Right lobe of liver (tissue), 4 donors: ENCODE results near the gene COX6B2.

ENCODE experiments used
- CTCF ChIP-seq, 4 donors: fragments of 200-600 bp in 3 of 4; fragments of 450-650 bp in 1 of 4; IDR thresholded peaks; one replicate each; pipeline versions ENCODE4 v1.5.1 to v1.8.0; 2016 to 2022; ENCODE audit warnings: antibody characterized with exemption in 4 of 4, mild to moderate bottlenecking in 2 of 4
- POLR2A ChIP-seq: fragments of 450-650 bp; IDR thresholded peaks from one replicate; pipeline ENCODE4 v1.6.1; 2017; ENCODE audit warnings: antibody characterized with exemption, mild to moderate bottlenecking
- donor health status: DM: no; HTN: no; CAD: no.
- donor health status: DM: no; HTN: no; CAD: no.
- donor health status: DM: no; HTN: yes; CAD: no.

- TF ChIP-seq CTCF (IDR thresholded peaks at IDR 0.05), result no peak
- no peak for TF ChIP-seq POLR2A
These were observed 10.7 kb upstream of the COX6B2 start for GRCh38 chr19:55365245-55365644.
